GM21723 (cell line): ENCODE data around the gene RSPH3.
"Not testable (repeated sequence)": the region's sequence is repeated elsewhere in the genome, so short reads cannot be mapped to it uniquely, and the experiment has no call there.

Source experiments
- ATAC-seq: cut with Tn5 transposase; IDR thresholded peaks from one replicate; pipeline ENCODE4 v1.9.1; 2021; ENCODE audit warnings: mild to moderate bottlenecking, moderate library complexity; ENCODE audit not compliant: unreplicated experiment

Gene RSPH3

GRCh38 chr6:158999666-159000403, at the start of gene RSPH3:
RSPH3 (minus strand) TSS chr6:159000202; CDS start chr6:158999550, 652 bp downstream.
- ATAC-seq: peak; percentile 94

- no peak for ATAC-seq
These were observed 48.1 kb upstream of the RSPH3 start for GRCh38 chr6:159047891-159048685.

- no peak for ATAC-seq
These were observed 45.8 kb upstream of the RSPH3 start for GRCh38 chr6:159045801-159046200.

- peak; percentile 89 for ATAC-seq
These were observed 45.1 kb upstream of the RSPH3 start, which contains the start of gene TAGAP for GRCh38 chr6:159044899-159045727. TAGAP (minus strand) TSS chr6:159044991; CDS start chr6:159044146, 845 bp downstream.

- no peak for ATAC-seq
These were observed 43.9 kb upstream of the RSPH3 start for GRCh38 chr6:159043947-159044346.

GRCh38 chr6:159043251-159043650, 43.2 kb upstream of the RSPH3 start:
- no peak for ATAC-seq

- no peak for ATAC-seq
These were observed 42.8 kb upstream of the RSPH3 start for GRCh38 chr6:159042826-159043181.

- peak; percentile 40 for ATAC-seq
These were observed 42.2 kb upstream of the RSPH3 start for GRCh38 chr6:159042003-159042825.

GRCh38 chr6:159041181-159041580, 41.2 kb upstream of the RSPH3 start:
- ATAC-seq: no peak

- ATAC-seq: no peak
These were observed 39.9 kb upstream of the RSPH3 start for GRCh38 chr6:159039885-159040258.

GRCh38 chr6:159038914-159039884, 39.2 kb upstream of the RSPH3 start:
- ATAC-seq: peak; percentile 82

GRCh38 chr6:159038318-159038717, 38.3 kb upstream of the RSPH3 start:
- not testable (repeated sequence) for ATAC-seq

- ATAC-seq: no peak
These were observed 37.8 kb upstream of the RSPH3 start for GRCh38 chr6:159037756-159038290.

- no peak for ATAC-seq
These were observed 36.7 kb upstream of the RSPH3 start for GRCh38 chr6:159036673-159037072.

GRCh38 chr6:159035891-159036290, 35.9 kb upstream of the RSPH3 start:
- no peak for ATAC-seq

- ATAC-seq: no peak
These were observed 33.4 kb upstream of the RSPH3 start for GRCh38 chr6:159033160-159034049.

GRCh38 chr6:159031846-159032245, 31.8 kb upstream of the RSPH3 start:
- ATAC-seq: no peak

GRCh38 chr6:159030168-159030567, 30.2 kb upstream of the RSPH3 start:
- ATAC-seq: no peak
